ENCODE data around the gene PRPSAP2. TPM values are rescaled to one million over a fixed set of nuclear protein-coding genes. Genes with fewer than 3 reads are reported as not detected.
A peak's percentile ranks its signal among the peaks of the same experiment; 100 is the strongest.

The PRPSAP2 gene
- total and polyA plus RNA-seq, 12 donors: 13.9 to 56.9 (median 31.1) TPM

DNA sequence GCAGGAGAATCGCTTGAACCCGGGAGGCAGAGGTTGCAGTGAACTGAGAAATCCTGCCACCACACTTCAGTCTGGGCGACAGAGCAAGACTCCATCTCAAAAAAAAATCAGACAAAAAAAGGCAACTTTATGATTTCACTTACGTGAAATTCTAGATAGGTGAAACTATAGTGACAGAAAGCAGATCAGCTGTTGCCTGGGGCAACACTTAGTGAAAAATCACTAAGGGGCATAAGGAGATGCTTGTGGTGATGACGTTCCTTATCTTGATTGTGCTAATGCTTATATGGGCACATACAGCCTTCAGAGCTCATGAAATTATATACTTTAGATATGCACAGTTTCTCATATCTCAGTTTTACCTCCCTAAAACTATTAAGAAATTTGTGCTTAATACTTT lies 52.4 kb downstream of the PRPSAP2 start:
- 90 to 97% (median 92%) methylated on average over 5 of the region's 5 CpGs for WGBS, 4 donors
- TF ChIP-seq POLR2A (IDR thresholded peaks at IDR 0.05): no peak
- TF ChIP-seq, protein P1, sequence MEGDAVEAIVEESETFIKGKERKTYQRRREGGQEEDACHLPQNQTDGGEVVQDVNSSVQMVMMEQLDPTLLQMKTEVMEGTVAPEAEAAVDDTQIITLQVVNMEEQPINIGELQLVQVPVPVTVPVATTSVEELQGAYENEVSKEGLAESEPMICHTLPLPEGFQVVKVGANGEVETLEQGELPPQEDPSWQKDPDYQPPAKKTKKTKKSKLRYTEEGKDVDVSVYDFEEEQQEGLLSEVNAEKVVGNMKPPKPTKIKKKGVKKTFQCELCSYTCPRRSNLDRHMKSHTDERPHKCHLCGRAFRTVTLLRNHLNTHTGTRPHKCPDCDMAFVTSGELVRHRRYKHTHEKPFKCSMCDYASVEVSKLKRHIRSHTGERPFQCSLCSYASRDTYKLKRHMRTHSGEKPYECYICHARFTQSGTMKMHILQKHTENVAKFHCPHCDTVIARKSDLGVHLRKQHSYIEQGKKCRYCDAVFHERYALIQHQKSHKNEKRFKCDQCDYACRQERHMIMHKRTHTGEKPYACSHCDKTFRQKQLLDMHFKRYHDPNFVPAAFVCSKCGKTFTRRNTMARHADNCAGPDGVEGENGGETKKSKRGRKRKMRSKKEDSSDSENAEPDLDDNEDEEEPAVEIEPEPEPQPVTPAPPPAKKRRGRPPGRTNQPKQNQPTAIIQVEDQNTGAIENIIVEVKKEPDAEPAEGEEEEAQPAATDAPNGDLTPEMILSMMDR (IDR thresholded peaks at IDR 0.05): no peak
- Histone ChIP-seq H3K4me3 (no peak overlapping the region), H3K9me3 (replicated peaks in 1 of 3) (no peaks in the 10 kb centered on the region), H3K36me3 (replicated peaks in 1 of 2) (peaks cover 0 to 8% of the 10 kb centered on the region in 2 donors), H3K4me1 (replicated peaks in 1 of 2) (no peaks in the 10 kb centered on the region), H3K27me3 (no peaks in the 10 kb centered on the region), H3K27ac (no peak overlapping the region)
- DNase-seq: peak in 1 of 7 donors; percentile 7
- intact Hi-C loops (cut with DNase I): no loop called here

DNA sequence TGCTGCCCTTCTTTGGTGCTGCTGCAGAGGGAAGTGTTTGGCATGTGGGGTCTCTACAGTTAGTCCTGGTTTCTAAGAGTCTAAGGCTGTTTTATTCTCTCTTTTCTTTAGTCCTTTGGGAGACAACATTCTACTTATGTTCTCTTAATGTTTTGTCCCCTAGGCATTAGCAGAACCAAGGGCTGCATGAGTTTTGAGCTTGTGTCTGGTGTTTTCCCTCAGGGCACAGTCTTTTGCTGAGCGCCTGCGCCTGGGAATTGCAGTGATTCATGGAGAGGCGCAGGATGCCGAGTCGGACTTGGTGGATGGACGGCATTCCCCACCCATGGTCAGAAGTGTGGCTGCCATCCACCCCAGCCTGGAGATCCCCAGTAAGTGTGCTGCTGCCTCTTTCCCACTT lies 53.0 kb downstream of the PRPSAP2 start:
- no peaks in the 10 kb centered on the region for H3K4me1 ChIP-seq (replicated peaks in 1 of 2)
- H3K27ac ChIP-seq: no peak overlapping the region
- intact Hi-C loops (cut with DNase I): no loop called here
- no peaks in the 10 kb centered on the region for H3K27me3 ChIP-seq
- peak in 1 of 7 donors; percentile 53 for DNase-seq
- no peaks in the 10 kb centered on the region for H3K9me3 ChIP-seq (replicated peaks in 1 of 3)
- 86 to 93% (median 89%) methylated on average over 6 of the region's 6 CpGs for WGBS, 4 donors
- peaks cover 0 to 11% of the 10 kb centered on the region in 2 donors for H3K36me3 ChIP-seq (replicated peaks in 1 of 2)
- TF ChIP-seq, protein P1 (IDR thresholded peaks at IDR 0.05): no peak
- no peak for TF ChIP-seq POLR2A (IDR thresholded peaks at IDR 0.05)
- no peak overlapping the region for H3K4me3 ChIP-seq

DNA sequence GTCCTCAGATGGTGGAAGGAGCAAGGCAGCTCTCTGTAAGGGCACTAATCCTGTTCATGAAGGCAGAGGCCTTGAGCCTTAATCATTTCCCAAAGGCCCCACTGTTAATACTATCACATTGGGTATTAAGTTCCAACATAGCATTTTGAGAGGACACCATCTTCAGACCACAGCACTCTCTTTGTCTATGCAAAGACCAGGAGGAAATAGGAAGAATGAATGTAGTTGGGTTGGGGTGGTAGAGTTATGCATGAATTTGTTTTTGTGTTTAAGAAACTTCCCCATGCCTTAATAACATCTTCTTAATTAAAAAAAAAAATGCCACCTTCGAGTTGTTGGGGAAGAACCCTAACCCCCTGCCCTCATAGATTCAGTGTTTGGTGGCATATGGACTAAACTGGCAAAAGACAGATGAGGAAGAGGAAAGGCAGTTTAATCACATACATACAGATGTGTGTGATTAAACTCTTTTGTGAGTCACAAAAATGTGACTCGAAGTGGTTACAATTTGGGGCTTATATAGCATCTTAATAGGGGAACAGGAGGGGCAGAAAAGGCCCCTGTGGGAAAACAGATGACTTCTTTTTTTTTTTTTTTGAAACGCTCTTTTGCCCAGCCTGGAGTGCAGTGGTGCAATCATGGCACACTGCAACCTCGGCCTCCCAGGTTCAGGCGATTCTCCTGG lies 59.0 kb downstream of the PRPSAP2 start:
- Histone ChIP-seq H3K36me3 (replicated peaks in 1 of 2) (peaks cover 0 to 19% of the 10 kb centered on the region in 2 donors), H3K27ac (no peak overlapping the region), H3K4me1 (replicated peaks in 1 of 2) (peaks cover 6 to 15% of the 10 kb centered on the region in 2 donors), H3K4me3 (no peak overlapping the region), H3K27me3 (no peaks in the 10 kb centered on the region), H3K9me3 (replicated peaks in 1 of 3) (no peaks in the 10 kb centered on the region)
- DNase-seq: no peak
- intact Hi-C loops (cut with DNase I): no loop called here
- 76 to 80% (median 79%) methylated on average over 5 of the region's 5 CpGs for WGBS, 4 donors
- TF ChIP-seq POLR2A (IDR thresholded peaks at IDR 0.05): no peak
- TF ChIP-seq, protein P1 (IDR thresholded peaks at IDR 0.05): no peak

DNA sequence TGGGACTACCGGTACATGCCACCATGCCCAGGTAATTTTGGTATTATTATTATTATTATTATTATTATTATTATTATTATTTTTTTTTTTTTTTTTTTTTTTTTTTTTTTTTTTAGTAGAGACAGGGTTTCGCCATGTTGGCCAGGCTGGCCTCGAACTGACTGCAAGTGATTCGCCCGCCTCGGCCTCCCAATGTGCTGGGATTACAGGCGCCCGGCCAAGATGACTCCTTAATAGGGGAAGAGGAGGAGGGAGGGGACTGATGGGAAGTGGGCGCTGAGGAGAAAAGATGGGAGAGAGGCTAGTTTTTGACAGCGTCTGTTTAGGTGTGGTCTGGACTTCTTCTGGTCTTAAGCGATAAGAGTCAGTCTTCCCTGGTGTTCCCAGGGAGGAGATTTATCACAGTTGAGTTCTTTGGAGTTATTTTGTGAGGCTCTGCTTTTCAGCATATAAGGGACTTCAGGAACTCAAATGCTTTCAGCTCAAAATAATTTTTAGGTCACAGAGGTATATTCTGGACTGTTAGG lies 59.6 kb downstream of the PRPSAP2 start:
- peak in 1 of 7 donors; percentile 18 for DNase-seq
- Histone ChIP-seq H3K9me3 (replicated peaks in 1 of 3) (no peaks in the 10 kb centered on the region), H3K4me1 (replicated peaks in 1 of 2) (peaks cover 6 to 15% of the 10 kb centered on the region in 2 donors), H3K27me3 (no peaks in the 10 kb centered on the region), H3K27ac (no peak overlapping the region), H3K36me3 (replicated peaks in 1 of 2) (peaks cover 0 to 19% of the 10 kb centered on the region in 2 donors), H3K4me3 (no peak overlapping the region)
- TF ChIP-seq, protein P1 (IDR thresholded peaks at IDR 0.05): no peak
- TF ChIP-seq POLR2A (IDR thresholded peaks at IDR 0.05): no peak
- WGBS, 4 donors: 88 to 97% (median 96%) methylated on average over 9 to 11 of the region's 11 CpGs
- intact Hi-C loops (cut with DNase I): no loop called here

Measured in adrenal gland (tissue), 12 donors.